HG03097 (cell line): ENCODE measurements around the gene SEPTIN2.
"Not testable (repeated sequence)": the region's sequence is repeated elsewhere in the genome, so short reads cannot be mapped to it uniquely, and the experiment has no call there.

Source experiments
- ATAC-seq: cut with Tn5 transposase; IDR thresholded peaks from one replicate; pipeline ENCODE4 v1.9.1; 2021; ENCODE audit not compliant: unreplicated experiment, low FRiP score

SEPTIN2 gene

GRCh38 chr2:241315879-241316631, at the start of gene SEPTIN2:
SEPTIN2 (plus strand) TSS chr2:241315925; CDS start chr2:241324233, 8,308 bp downstream.
- ATAC-seq = peak; percentile 44

- ATAC-seq = no peak
Measured at GRCh38 chr2:241267249-241268067, 48.3 kb upstream of the SEPTIN2 start.

DNA sequence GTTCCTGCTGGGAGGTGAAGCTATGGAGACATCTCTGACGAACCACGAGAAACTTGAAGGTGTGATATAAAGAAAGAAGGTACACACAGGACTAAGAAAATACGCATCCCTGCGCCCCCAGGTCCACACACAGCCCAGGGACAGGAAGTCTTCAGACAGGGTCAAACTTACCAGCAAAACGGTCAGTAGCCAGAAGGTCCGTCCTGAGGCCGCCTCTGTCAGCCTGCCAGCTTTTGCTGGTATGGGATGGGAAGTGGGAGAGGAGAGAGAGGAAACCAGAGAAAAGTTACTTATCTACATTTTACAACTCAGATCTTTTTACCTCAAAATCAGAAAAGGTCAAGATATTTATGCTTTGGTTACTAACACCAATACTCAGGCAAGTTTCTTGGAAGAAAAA, 47.4 kb upstream of the SEPTIN2 start:
- ATAC-seq = no peak

GRCh38 chr2:241268716-241269445, 46.8 kb upstream of the SEPTIN2 start:
- ATAC-seq = no peak

GRCh38 chr2:241269707-241270520, 45.8 kb upstream of the SEPTIN2 start:
- no peak for ATAC-seq

- ATAC-seq = no peak
Measured at GRCh38 chr2:241270531-241270930, 45.2 kb upstream of the SEPTIN2 start.

- no peak for ATAC-seq
Measured at GRCh38 chr2:241271706-241272302, 43.9 kb upstream of the SEPTIN2 start.

DNA sequence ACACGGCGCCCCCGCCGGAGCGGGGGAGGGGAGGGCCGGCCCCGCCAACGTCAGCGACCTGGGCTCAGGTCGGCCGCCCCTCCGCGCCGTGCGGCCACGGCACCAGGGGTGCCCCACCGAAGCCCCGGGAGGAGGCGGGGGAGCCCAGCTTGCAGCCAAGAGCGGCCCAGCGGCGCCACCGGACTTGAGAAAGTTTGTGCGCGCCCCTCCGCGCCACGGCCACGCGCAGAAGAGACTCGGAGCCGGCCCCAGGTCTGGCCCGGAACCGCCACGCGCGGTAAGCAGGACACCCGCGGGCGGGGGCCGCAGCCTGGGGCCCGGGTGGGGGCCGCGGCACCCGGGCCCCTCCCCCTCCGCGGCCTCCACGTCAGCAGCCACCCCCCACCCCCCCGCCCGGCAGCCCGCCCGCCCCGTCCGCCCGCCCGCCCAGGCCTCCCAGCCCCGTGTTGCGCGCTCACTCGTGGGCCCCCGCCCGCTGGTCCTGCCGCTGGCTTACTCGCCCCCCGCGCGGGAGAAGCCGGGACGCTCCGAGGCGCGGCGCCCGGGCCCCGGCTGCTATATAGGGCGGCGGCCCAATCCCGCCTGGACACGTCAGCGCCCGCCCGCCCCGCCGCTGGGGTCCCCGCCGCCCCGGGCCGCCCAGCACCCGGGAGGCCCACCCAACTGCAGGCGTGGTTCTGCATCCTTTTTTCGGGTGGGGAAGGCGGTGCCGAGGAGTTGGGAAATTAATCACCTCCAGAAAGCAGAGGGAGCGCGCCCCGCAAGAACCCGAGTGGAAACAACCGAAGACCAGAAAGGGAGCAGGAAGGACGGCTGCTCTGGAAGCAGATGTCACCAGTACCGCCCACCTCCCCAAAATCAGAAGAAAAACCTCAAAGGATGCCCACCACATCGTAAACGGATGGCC, 43.2 kb upstream of the SEPTIN2 start:
- ATAC-seq = no peak

DNA sequence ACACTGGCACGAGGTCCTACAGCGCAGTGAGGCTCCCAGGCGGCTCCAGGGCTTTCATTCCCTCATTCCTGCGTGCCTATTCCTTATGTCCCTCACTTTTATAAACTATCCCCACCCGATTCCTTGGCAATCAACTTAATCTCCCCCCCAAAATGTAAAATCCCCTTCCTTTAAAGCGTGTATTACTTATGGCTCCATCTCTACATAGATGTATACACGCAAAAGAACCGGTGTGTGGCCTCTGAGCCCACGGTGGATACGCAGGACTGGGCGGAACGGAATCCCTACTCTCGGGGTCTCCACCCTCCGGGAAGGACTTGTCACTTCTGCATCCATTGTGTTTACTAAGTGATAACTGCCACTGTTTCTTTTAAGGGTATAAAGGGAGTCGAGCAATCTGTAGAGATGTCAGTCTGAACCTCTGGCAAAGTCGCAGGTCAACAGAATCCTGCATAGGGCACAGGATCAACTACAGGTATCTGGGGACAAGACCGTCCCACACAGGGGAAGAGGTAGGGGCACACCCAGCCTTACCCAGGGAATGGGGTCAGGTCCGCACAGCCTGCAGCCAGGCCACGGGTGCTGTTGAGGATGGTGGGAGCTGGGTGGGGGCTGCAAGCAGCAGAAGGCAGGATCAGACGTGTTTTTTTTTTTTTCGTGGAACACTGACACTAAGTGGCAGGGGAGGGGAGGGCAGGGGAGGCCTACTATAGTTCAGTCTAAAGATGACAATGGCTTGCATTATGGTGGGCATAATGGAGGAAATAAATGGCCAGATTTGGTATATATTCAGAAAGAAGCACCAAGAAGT, 42.3 kb upstream of the SEPTIN2 start:
- ATAC-seq = no peak

DNA sequence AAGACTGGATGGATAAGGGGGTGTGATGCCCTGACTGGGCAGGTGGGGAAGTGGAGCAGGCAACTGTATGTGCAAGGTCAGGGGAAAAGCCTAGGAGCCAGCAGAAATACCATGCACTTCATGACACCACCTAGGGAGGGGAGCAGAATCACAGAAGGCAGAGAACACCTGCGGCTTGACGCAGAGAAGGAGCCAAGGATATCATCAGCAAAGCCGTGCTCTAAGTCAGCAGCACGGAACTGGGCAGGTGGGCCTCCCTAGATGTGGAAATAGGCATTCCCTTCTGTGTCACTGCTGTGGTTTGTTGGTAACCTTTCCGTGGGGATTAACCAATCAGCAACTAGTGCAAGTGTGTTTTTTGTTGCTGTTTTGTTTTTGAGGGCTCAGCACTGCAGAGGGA, 41.6 kb upstream of the SEPTIN2 start:
- ATAC-seq = no peak

DNA sequence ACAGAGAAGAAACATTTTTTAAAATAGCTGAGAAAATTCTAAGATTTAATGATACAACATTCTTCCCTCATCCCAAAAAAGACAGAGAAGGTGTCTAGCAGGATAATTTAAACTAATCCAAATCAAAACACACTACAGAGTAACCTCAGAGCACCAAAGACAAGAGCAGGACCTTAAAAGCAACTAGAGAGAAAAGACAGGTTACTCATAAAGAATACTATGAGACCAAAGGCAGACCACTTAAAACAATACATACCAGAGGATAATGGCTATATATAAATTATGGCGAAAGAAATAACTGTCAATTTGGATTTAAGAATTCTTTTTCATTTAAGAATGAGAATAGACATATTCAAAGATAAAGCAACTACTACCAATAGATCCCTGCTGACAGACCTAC, 40.2 kb upstream of the SEPTIN2 start:
- no peak for ATAC-seq

GRCh38 chr2:241275910-241276309, 39.8 kb upstream of the SEPTIN2 start:
- ATAC-seq = no peak

- not testable (repeated sequence) for ATAC-seq
Measured at GRCh38 chr2:241278306-241278705, 37.4 kb upstream of the SEPTIN2 start.

DNA sequence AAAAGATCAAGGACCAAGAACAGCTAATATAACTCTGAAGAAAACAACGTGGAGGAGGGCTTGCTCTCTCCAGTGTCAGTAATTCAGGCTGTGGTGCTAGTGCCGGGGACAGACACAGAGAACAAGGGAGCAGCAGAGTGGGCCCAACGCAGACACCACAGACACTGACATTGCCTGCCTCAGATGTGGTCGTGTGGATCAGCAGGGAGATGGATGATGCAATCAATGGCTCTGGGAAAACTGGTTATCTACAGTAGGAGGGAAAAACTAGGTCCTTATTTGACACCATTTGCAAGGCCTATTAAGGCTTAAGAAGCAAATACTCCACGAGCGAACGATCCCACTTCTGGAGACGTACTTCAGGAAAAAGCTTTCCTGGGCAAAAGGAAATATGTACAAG, 36.3 kb upstream of the SEPTIN2 start:
- ATAC-seq = no peak

DNA sequence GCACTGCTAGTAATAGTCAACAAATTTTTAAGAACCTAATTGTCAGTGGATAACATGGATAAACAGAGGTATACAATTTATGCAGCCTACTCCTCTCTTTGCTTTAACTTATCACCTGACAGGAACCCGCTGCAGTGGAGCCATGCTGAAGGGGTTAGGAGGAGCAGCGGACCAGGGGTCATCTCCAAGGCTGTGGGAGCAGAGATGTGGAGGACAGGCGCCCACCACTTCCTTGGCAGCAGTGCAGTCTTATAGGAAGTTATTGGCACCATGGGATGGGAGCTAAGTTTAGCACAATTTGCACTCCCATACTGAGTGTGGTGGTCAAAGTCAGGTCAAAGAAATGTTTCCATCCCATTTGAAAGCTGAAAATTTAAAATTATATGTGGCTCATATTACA, 35.9 kb upstream of the SEPTIN2 start:
- ATAC-seq = no peak

DNA sequence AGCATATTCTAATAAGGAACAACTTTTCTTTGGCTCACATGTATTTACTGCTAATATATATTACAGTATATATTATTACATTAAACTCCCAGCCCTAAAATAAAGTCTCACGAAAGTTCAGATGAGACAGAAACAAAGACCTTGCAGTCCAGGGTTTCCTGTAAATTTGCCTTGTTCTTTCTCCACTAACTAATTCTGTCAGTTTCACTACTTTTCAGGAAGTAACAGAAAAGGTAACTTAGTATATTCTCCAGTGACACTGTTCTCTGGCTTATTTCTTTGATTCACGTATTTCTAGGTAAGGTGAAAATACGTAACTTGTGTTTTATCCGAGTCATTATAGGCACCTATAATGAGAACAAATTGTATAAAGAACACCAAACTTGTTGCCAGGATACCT, 35.4 kb upstream of the SEPTIN2 start:
- ATAC-seq = no peak

GRCh38 chr2:241282555-241282954, 33.2 kb upstream of the SEPTIN2 start:
- ATAC-seq = no peak

DNA sequence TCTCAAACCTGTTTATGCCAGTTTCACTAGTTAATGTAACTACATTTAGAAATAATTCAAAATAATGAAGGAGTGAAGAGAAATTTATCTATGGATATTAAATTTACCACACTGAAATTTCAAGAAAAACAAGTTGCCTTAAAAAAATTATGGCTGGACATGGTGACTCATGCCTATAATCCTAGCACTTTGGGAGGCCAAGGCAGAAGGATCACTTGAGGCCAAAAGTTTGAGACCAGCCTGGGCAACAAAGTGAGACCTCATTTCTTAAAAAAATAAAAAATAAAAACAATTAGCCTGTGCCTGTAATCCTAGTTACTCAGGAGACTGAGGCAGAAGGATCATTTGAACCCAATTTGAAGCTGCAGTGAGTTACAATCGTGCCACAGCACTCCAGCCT, 30.1 kb upstream of the SEPTIN2 start:
- ATAC-seq = no peak
